Kidney (tissue), 14 donors: Measurements from ENCODE around the gene CYTH4. TPM values are rescaled to one million over a fixed set of nuclear protein-coding genes. Genes with fewer than 3 reads are reported as not detected.

Experiments used
- DNase-seq, 5 donors: peaks; one replicate each; pipeline ENCODE4 v3.0.0-alpha.2; 2013 to 2020
- FAIRE-seq: peaks from 2 replicates; lab custom pipeline; 2012; peaks lifted over from hg19 to GRCh38; lab: Jason Lieb, UNC
- H3K27ac ChIP-seq, 2 donors: one replicate each; pipeline ENCODE4 v1.7.0; 2013; ENCODE audit warnings: low read depth in 2 of 2, low read length in 2 of 2, inconsistent platforms in 1 of 2
- H3K27me3 ChIP-seq: one replicate; pipeline ENCODE4 v1.7.1; 2013; ENCODE audit warnings: low read length, inconsistent platforms; ENCODE audit not compliant: control insufficient read depth, insufficient read depth
- H3K36me3 ChIP-seq, 3 donors: one replicate each; pipeline versions ENCODE4 v1.7.0 to v1.7.1; 2013; ENCODE audit warnings: low read length in 3 of 3, control low read depth in 1 of 3, inconsistent platforms in 1 of 3; ENCODE audit not compliant: insufficient read depth in 3 of 3, control insufficient read depth in 2 of 3
- H3K4me1 ChIP-seq, 3 donors: one replicate each; pipeline versions ENCODE4 v1.7.0 to v1.7.1; 2013; ENCODE audit warnings: low read length in 3 of 3, inconsistent platforms in 1 of 3, low read depth in 1 of 3; ENCODE audit not compliant: control insufficient read depth in 2 of 3, insufficient read depth in 2 of 3
- H3K4me3 ChIP-seq, 3 donors: one replicate each; pipeline versions ENCODE4 v1.7.0 to v1.8.1; 2013; ENCODE audit warnings: low read length in 3 of 3, control low read depth in 1 of 3, inconsistent platforms in 1 of 3
- H3K9ac ChIP-seq, 3 donors: one replicate each; pipeline versions ENCODE4 v1.7.0 to v1.7.1; 2013; ENCODE audit warnings: low read length in 3 of 3, control low read depth in 1 of 3, inconsistent platforms in 1 of 3
- H3K9me3 ChIP-seq, 3 donors: one replicate each; pipeline versions ENCODE4 v1.7.0 to v1.7.1; 2013; ENCODE audit warnings: low read length in 3 of 3, control low read depth in 1 of 3, inconsistent platforms in 1 of 3; ENCODE audit not compliant: control insufficient read depth in 2 of 3, insufficient read depth in 1 of 3
- CTCF ChIP-seq: IDR thresholded peaks from 3 replicates; pipeline ENCODE4 v1.5.1; 2012; ENCODE audit warnings: mild to moderate bottlenecking, moderate library complexity, borderline replicate concordance; ENCODE audit not compliant: insufficient read depth; ENCODE audit errors: extremely low read depth
- intact Hi-C: fragments of 100-400 bp; cut with DNase I; formaldehyde crosslinking; loops from one replicate; pipeline ENCODE4 v1.11.1; 2022
- polyA plus RNA-seq: library from polyadenylated mRNA; stranded (reverse); fragments of 350-450 nt; fragmentation: Illumina TruSeq; extraction: RNeasy Lipid Tissue Mini Kit (QIAGEN cat#74804); gene quantifications from one replicate; pipeline ENCODE4 v1.2.3, GENCODE V29; 2014; ENCODE audit warnings: low read depth, low replicate concordance; ENCODE audit not compliant: insufficient read depth
- total RNA-seq: library from RNA; stranded (reverse); fragmentation: NEBNext Ultra II Directional; extraction: Animal tissue kit (Norgen Biotek cat#: 25700); gene quantifications from one replicate; pipeline ENCODE4 v1.2.1, GENCODE V29; 2021
- donor health status: control.
- donor health status: control.
- donor health status: control.
- donor health status: control.
- donor health status: control.
- donor health status: DM: yes; HTN: yes; CAD: no.
- donor health status: Normal renal cell carcinoma (clear cell type).

CYTH4 gene
- total and polyA plus RNA-seq, 2 donors from 2014 or later: 1.9 to 30.2 TPM

GRCh38 chr22:37344735-37345449, 62.6 kb downstream of the CYTH4 start:
- intact Hi-C loops: no loop called here
- Histone ChIP-seq H3K4me1 (no peaks in the 10 kb centered on the region), H3K4me3 (no peak overlapping the region), H3K27ac (no peak overlapping the region), H3K9ac (no peak overlapping the region), H3K9me3 (no peaks in the 10 kb centered on the region), H3K36me3 (no peaks in the 10 kb centered on the region), H3K27me3 (no peaks in the 10 kb centered on the region)
- no peak for DNase-seq
- TF ChIP-seq CTCF: no peak
- no peak for FAIRE-seq

GRCh38 chr22:37345863-37346504, 63.7 kb downstream of the CYTH4 start:
- Histone ChIP-seq H3K27me3 (no peaks in the 10 kb centered on the region), H3K4me1 (no peaks in the 10 kb centered on the region), H3K9me3 (no peaks in the 10 kb centered on the region), H3K4me3 (no peak overlapping the region), H3K36me3 (no peaks in the 10 kb centered on the region), H3K27ac (no peak overlapping the region), H3K9ac (no peak overlapping the region)
- DNase-seq (no peak), FAIRE-seq (no peak)
- intact Hi-C loops: no loop called here
- TF ChIP-seq CTCF: no peak

- no peak overlapping the region for H3K27ac ChIP-seq
- H3K27me3 ChIP-seq: no peaks in the 10 kb centered on the region
- no peaks in the 10 kb centered on the region for H3K4me1 ChIP-seq
- intact Hi-C loops: no loop called here
- no peaks in the 10 kb centered on the region for H3K9me3 ChIP-seq
- no peak overlapping the region for H3K4me3 ChIP-seq
- TF ChIP-seq CTCF: no peak
- H3K36me3 ChIP-seq: no peaks in the 10 kb centered on the region
- no peak overlapping the region for H3K9ac ChIP-seq
- no peak for FAIRE-seq
- DNase-seq: no peak
Observed at GRCh38 chr22:37346505-37346895, 64.2 kb downstream of the CYTH4 start.
